ENCODE measurements around the gene SENP1. TPM values are rescaled to one million over a fixed set of nuclear protein-coding genes. Genes with fewer than 3 reads are reported as not detected.

The SENP1 gene
- polyA plus RNA-seq, 2 donors = 2.7 to 3.9 TPM

GRCh38 chr12:48033451-48033850 lies 72.4 kb downstream of the SENP1 start:
- H3K9me3 ChIP-seq (ENCODE audit: control insufficient read depth in 2 of 2, insufficient read depth in 1 of 2, low read depth in 1 of 2, low read length in 1 of 2) = no peaks in the 10 kb centered on the region
- H3K27me3 ChIP-seq (ENCODE audit: control insufficient read depth in 1 of 2, insufficient read depth in 2 of 2, low read length in 2 of 2) = no peaks in the 10 kb centered on the region
- H3K4me3 ChIP-seq (ENCODE audit: low read depth in 1 of 2, low read length in 2 of 2) = no peak overlapping the region
- peaks cover 0 to 2% of the 10 kb centered on the region in 2 donors for H3K4me1 ChIP-seq (ENCODE audit: control insufficient read depth in 2 of 2, insufficient read depth in 2 of 2, low read length in 1 of 2)
- no peak overlapping the region for H3K27ac ChIP-seq (ENCODE audit: low read depth in 2 of 2, low read length in 1 of 2)
- 90 to 94% methylated on average over 1 of the region's 1 CpG for WGBS, 2 donors
- H3K36me3 ChIP-seq (ENCODE audit: control insufficient read depth in 2 of 2, insufficient read depth in 2 of 2, low read length in 1 of 2) = no peaks in the 10 kb centered on the region

GRCh38 chr12:48032597-48032996 lies 73.3 kb downstream of the SENP1 start:
- Histone ChIP-seq H3K4me3 (ENCODE audit: low read depth in 1 of 2, low read length in 2 of 2) (no peak overlapping the region), H3K4me1 (ENCODE audit: control insufficient read depth in 2 of 2, insufficient read depth in 2 of 2, low read length in 1 of 2) (peaks cover 0 to 2% of the 10 kb centered on the region in 2 donors), H3K27ac (ENCODE audit: low read depth in 2 of 2, low read length in 1 of 2) (no peak overlapping the region), H3K9me3 (ENCODE audit: control insufficient read depth in 2 of 2, insufficient read depth in 1 of 2, low read depth in 1 of 2, low read length in 1 of 2) (no peaks in the 10 kb centered on the region), H3K27me3 (ENCODE audit: control insufficient read depth in 1 of 2, insufficient read depth in 2 of 2, low read length in 2 of 2) (no peaks in the 10 kb centered on the region), H3K36me3 (ENCODE audit: control insufficient read depth in 2 of 2, insufficient read depth in 2 of 2, low read length in 1 of 2) (no peaks in the 10 kb centered on the region)
- WGBS, 2 donors = 98 to 100% methylated on average over 1 of the region's 1 CpG

GRCh38 chr12:48031135-48031960 lies 74.5 kb downstream of the SENP1 start:
- Histone ChIP-seq H3K4me3 (ENCODE audit: low read depth in 1 of 2, low read length in 2 of 2) (no peak overlapping the region), H3K36me3 (ENCODE audit: control insufficient read depth in 2 of 2, insufficient read depth in 2 of 2, low read length in 1 of 2) (no peaks in the 10 kb centered on the region), H3K9me3 (ENCODE audit: control insufficient read depth in 2 of 2, insufficient read depth in 1 of 2, low read depth in 1 of 2, low read length in 1 of 2) (no peaks in the 10 kb centered on the region), H3K27me3 (ENCODE audit: control insufficient read depth in 1 of 2, insufficient read depth in 2 of 2, low read length in 2 of 2) (no peaks in the 10 kb centered on the region), H3K4me1 (ENCODE audit: control insufficient read depth in 2 of 2, insufficient read depth in 2 of 2, low read length in 1 of 2) (peaks cover 0 to 2% of the 10 kb centered on the region in 2 donors), H3K27ac (ENCODE audit: low read depth in 2 of 2, low read length in 1 of 2) (no peak overlapping the region)
- WGBS, 2 donors = 88 to 90% methylated on average over 12 of the region's 12 CpGs

GRCh38 chr12:48030173-48030650 lies 75.7 kb downstream of the SENP1 start:
- H3K36me3 ChIP-seq (ENCODE audit: control insufficient read depth in 2 of 2, insufficient read depth in 2 of 2, low read length in 1 of 2) = no peaks in the 10 kb centered on the region
- no peaks in the 10 kb centered on the region for H3K27me3 ChIP-seq (ENCODE audit: control insufficient read depth in 1 of 2, insufficient read depth in 2 of 2, low read length in 2 of 2)
- H3K4me3 ChIP-seq (ENCODE audit: low read depth in 1 of 2, low read length in 2 of 2) = no peak overlapping the region
- H3K4me1 ChIP-seq (ENCODE audit: control insufficient read depth in 2 of 2, insufficient read depth in 2 of 2, low read length in 1 of 2) = peaks cover 0 to 2% of the 10 kb centered on the region in 2 donors
- 72 to 75% methylated on average over 4 of the region's 4 CpGs for WGBS, 2 donors
- H3K9me3 ChIP-seq (ENCODE audit: control insufficient read depth in 2 of 2, insufficient read depth in 1 of 2, low read depth in 1 of 2, low read length in 1 of 2) = no peaks in the 10 kb centered on the region
- no peak overlapping the region for H3K27ac ChIP-seq (ENCODE audit: low read depth in 2 of 2, low read length in 1 of 2)

GRCh38 chr12:48029491-48030172 lies 76.2 kb downstream of the SENP1 start:
- H3K4me1 ChIP-seq (ENCODE audit: control insufficient read depth in 2 of 2, insufficient read depth in 2 of 2, low read length in 1 of 2) = peaks cover 0 to 2% of the 10 kb centered on the region in 2 donors
- WGBS, 2 donors = 57 to 58% methylated on average over 8 of the region's 8 CpGs
- no peaks in the 10 kb centered on the region for H3K36me3 ChIP-seq (ENCODE audit: control insufficient read depth in 2 of 2, insufficient read depth in 2 of 2, low read length in 1 of 2)
- no peak overlapping the region for H3K4me3 ChIP-seq (ENCODE audit: low read depth in 1 of 2, low read length in 2 of 2)
- no peaks in the 10 kb centered on the region for H3K9me3 ChIP-seq (ENCODE audit: control insufficient read depth in 2 of 2, insufficient read depth in 1 of 2, low read depth in 1 of 2, low read length in 1 of 2)
- no peaks in the 10 kb centered on the region for H3K27me3 ChIP-seq (ENCODE audit: control insufficient read depth in 1 of 2, insufficient read depth in 2 of 2, low read length in 2 of 2)
- no peak overlapping the region for H3K27ac ChIP-seq (ENCODE audit: low read depth in 2 of 2, low read length in 1 of 2)

GRCh38 chr12:48028541-48029431 lies 77.1 kb downstream of the SENP1 start:
- Histone ChIP-seq H3K27me3 (ENCODE audit: control insufficient read depth in 1 of 2, insufficient read depth in 2 of 2, low read length in 2 of 2) (no peaks in the 10 kb centered on the region), H3K27ac (ENCODE audit: low read depth in 2 of 2, low read length in 1 of 2) (no peak overlapping the region), H3K9me3 (ENCODE audit: control insufficient read depth in 2 of 2, insufficient read depth in 1 of 2, low read depth in 1 of 2, low read length in 1 of 2) (no peaks in the 10 kb centered on the region), H3K4me3 (ENCODE audit: low read depth in 1 of 2, low read length in 2 of 2) (no peak overlapping the region), H3K36me3 (ENCODE audit: control insufficient read depth in 2 of 2, insufficient read depth in 2 of 2, low read length in 1 of 2) (no peaks in the 10 kb centered on the region), H3K4me1 (ENCODE audit: control insufficient read depth in 2 of 2, insufficient read depth in 2 of 2, low read length in 1 of 2) (peaks cover 0 to 2% of the 10 kb centered on the region in 2 donors)
- 48 to 61% methylated on average over 5 of the region's 5 CpGs for WGBS, 2 donors

GRCh38 chr12:48027183-48028002 lies 78.5 kb downstream of the SENP1 start:
- WGBS, 2 donors = 73 to 83% methylated on average over 18 of the region's 18 CpGs
- Histone ChIP-seq H3K36me3 (ENCODE audit: control insufficient read depth in 2 of 2, insufficient read depth in 2 of 2, low read length in 1 of 2) (no peaks in the 10 kb centered on the region), H3K4me1 (ENCODE audit: control insufficient read depth in 2 of 2, insufficient read depth in 2 of 2, low read length in 1 of 2) (peaks cover 0 to 2% of the 10 kb centered on the region in 2 donors), H3K4me3 (ENCODE audit: low read depth in 1 of 2, low read length in 2 of 2) (no peak overlapping the region), H3K27ac (ENCODE audit: low read depth in 2 of 2, low read length in 1 of 2) (no peak overlapping the region), H3K9me3 (ENCODE audit: control insufficient read depth in 2 of 2, insufficient read depth in 1 of 2, low read depth in 1 of 2, low read length in 1 of 2) (no peaks in the 10 kb centered on the region), H3K27me3 (ENCODE audit: control insufficient read depth in 1 of 2, insufficient read depth in 2 of 2, low read length in 2 of 2) (no peaks in the 10 kb centered on the region)

- Histone ChIP-seq H3K36me3 (ENCODE audit: control insufficient read depth in 2 of 2, insufficient read depth in 2 of 2, low read length in 1 of 2) (no peaks in the 10 kb centered on the region), H3K4me1 (ENCODE audit: control insufficient read depth in 2 of 2, insufficient read depth in 2 of 2, low read length in 1 of 2) (peaks cover 0 to 2% of the 10 kb centered on the region in 2 donors), H3K27me3 (ENCODE audit: control insufficient read depth in 1 of 2, insufficient read depth in 2 of 2, low read length in 2 of 2) (no peaks in the 10 kb centered on the region), H3K9me3 (ENCODE audit: control insufficient read depth in 2 of 2, insufficient read depth in 1 of 2, low read depth in 1 of 2, low read length in 1 of 2) (no peaks in the 10 kb centered on the region), H3K27ac (ENCODE audit: low read depth in 2 of 2, low read length in 1 of 2) (no peak overlapping the region), H3K4me3 (ENCODE audit: low read depth in 1 of 2, low read length in 2 of 2) (no peak overlapping the region)
- WGBS, 2 donors = 79 to 82% methylated on average over 7 of the region's 7 CpGs
Measured at GRCh38 chr12:48026060-48026827, 79.6 kb downstream of the SENP1 start.

Measured in esophagus (tissue), 2 donors.